Measurements from ENCODE around the gene ARHGAP30.

The ARHGAP30 gene

GRCh38 chr1:161081519-161081918, 11.8 kb upstream of the ARHGAP30 start:
- no peaks in the 10 kb centered on the region for H3K27me3 ChIP-seq (ENCODE audit: control insufficient read depth, insufficient read depth, low read length)
- H3K4me3 ChIP-seq (ENCODE audit: low read depth, low read length), result no peak overlapping the region
- no peak overlapping the region for H3K27ac ChIP-seq (ENCODE audit: low read depth, low read length)
- no peaks in the 10 kb centered on the region for H3K36me3 ChIP-seq (ENCODE audit: control insufficient read depth, insufficient read depth, low read length)
- H3K4me1 ChIP-seq (ENCODE audit: control insufficient read depth, insufficient read depth, low read length), result 0 out of 2 replicates have a peak, but pooled peaks cover 4% of the 10 kb centered on the region
- no peak overlapping the region for H3K9ac ChIP-seq (ENCODE audit: low read depth, low read length)
- no peaks in the 10 kb centered on the region for H3K9me3 ChIP-seq (ENCODE audit: control insufficient read depth, insufficient read depth, low read length)

- no peak overlapping the region for H3K27ac ChIP-seq (ENCODE audit: low read depth, low read length)
- no peaks in the 10 kb centered on the region for H3K9me3 ChIP-seq (ENCODE audit: control insufficient read depth, insufficient read depth, low read length)
- no peaks in the 10 kb centered on the region for H3K36me3 ChIP-seq (ENCODE audit: control insufficient read depth, insufficient read depth, low read length)
- H3K4me3 ChIP-seq (ENCODE audit: low read depth, low read length), result no peak overlapping the region
- 0 out of 2 replicates have a peak, but pooled peaks cover 4% of the 10 kb centered on the region for H3K4me1 ChIP-seq (ENCODE audit: control insufficient read depth, insufficient read depth, low read length)
- H3K9ac ChIP-seq (ENCODE audit: low read depth, low read length), result no peak overlapping the region
- H3K27me3 ChIP-seq (ENCODE audit: control insufficient read depth, insufficient read depth, low read length), result no peaks in the 10 kb centered on the region
Measured at GRCh38 chr1:161080441-161081405, 11.0 kb upstream of the ARHGAP30 start.

- Histone ChIP-seq H3K4me3 (ENCODE audit: low read depth, low read length) (no peak overlapping the region), H3K9me3 (ENCODE audit: control insufficient read depth, insufficient read depth, low read length) (no peaks in the 10 kb centered on the region), H3K27me3 (ENCODE audit: control insufficient read depth, insufficient read depth, low read length) (no peaks in the 10 kb centered on the region), H3K36me3 (ENCODE audit: control insufficient read depth, insufficient read depth, low read length) (no peaks in the 10 kb centered on the region), H3K4me1 (ENCODE audit: control insufficient read depth, insufficient read depth, low read length) (0 out of 2 replicates have a peak, but pooled peaks cover 4% of the 10 kb centered on the region), H3K9ac (ENCODE audit: low read depth, low read length) (no peak overlapping the region), H3K27ac (ENCODE audit: low read depth, low read length) (no peak overlapping the region)
Measured at GRCh38 chr1:161079436-161080110, 9.9 kb upstream of the ARHGAP30 start.

- H3K9ac ChIP-seq (ENCODE audit: low read depth, low read length), result no peak overlapping the region
- H3K36me3 ChIP-seq (ENCODE audit: control insufficient read depth, insufficient read depth, low read length), result no peaks in the 10 kb centered on the region
- H3K4me3 ChIP-seq (ENCODE audit: low read depth, low read length), result no peak overlapping the region
- H3K9me3 ChIP-seq (ENCODE audit: control insufficient read depth, insufficient read depth, low read length), result no peaks in the 10 kb centered on the region
- no peak overlapping the region for H3K27ac ChIP-seq (ENCODE audit: low read depth, low read length)
- no peaks in the 10 kb centered on the region for H3K27me3 ChIP-seq (ENCODE audit: control insufficient read depth, insufficient read depth, low read length)
- H3K4me1 ChIP-seq (ENCODE audit: control insufficient read depth, insufficient read depth, low read length), result no peaks in the 10 kb centered on the region
Measured at GRCh38 chr1:161077426-161077825, 7.7 kb upstream of the ARHGAP30 start.

- no peaks in the 10 kb centered on the region for H3K36me3 ChIP-seq (ENCODE audit: control insufficient read depth, insufficient read depth, low read length)
- H3K9me3 ChIP-seq (ENCODE audit: control insufficient read depth, insufficient read depth, low read length), result no peaks in the 10 kb centered on the region
- no peak overlapping the region for H3K27ac ChIP-seq (ENCODE audit: low read depth, low read length)
- no peak overlapping the region for H3K4me3 ChIP-seq (ENCODE audit: low read depth, low read length)
- no peaks in the 10 kb centered on the region for H3K4me1 ChIP-seq (ENCODE audit: control insufficient read depth, insufficient read depth, low read length)
- no peak overlapping the region for H3K9ac ChIP-seq (ENCODE audit: low read depth, low read length)
- no peaks in the 10 kb centered on the region for H3K27me3 ChIP-seq (ENCODE audit: control insufficient read depth, insufficient read depth, low read length)
Measured at GRCh38 chr1:161076410-161076809, 6.7 kb upstream of the ARHGAP30 start.

DNA sequence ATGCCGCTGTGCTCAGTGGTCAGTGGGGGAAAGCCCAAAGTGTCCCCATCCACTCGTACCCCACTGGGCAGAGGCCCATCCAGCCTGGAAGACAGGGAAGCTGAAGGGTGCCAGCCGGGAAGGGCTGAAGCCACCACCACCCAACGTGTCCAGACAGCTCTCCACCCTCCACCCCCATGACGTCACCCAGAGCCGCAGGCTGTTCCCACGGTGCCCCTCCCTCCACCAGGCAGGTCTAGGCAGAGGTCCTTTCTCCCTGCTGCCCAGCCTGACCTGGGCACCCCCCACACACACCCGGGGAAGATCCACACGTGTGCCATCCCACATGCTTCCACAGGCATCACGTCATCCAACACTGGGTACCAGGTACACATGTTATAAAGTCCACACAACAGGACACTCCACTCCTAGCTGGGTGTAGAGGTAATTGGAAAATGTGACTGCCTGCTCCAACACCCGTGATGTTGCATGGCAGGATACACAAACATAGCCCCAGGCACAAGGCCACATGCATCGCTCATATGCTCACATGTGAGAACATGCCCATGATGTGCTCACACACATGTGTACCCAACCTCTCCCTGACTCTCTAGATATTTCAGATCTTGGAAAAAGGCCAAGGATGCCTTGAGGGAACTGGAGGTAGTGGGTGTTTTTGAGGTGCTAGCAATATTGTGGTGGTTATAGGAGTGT, 5.1 kb upstream of the ARHGAP30 start:
- H3K4me1 ChIP-seq (ENCODE audit: control insufficient read depth, insufficient read depth, low read length), result no peaks in the 10 kb centered on the region
- no peaks in the 10 kb centered on the region for H3K9me3 ChIP-seq (ENCODE audit: control insufficient read depth, insufficient read depth, low read length)
- no peaks in the 10 kb centered on the region for H3K27me3 ChIP-seq (ENCODE audit: control insufficient read depth, insufficient read depth, low read length)
- no peak overlapping the region for H3K27ac ChIP-seq (ENCODE audit: low read depth, low read length)
- H3K36me3 ChIP-seq (ENCODE audit: control insufficient read depth, insufficient read depth, low read length), result no peaks in the 10 kb centered on the region
- no peak overlapping the region for H3K9ac ChIP-seq (ENCODE audit: low read depth, low read length)
- H3K4me3 ChIP-seq (ENCODE audit: low read depth, low read length), result no peak overlapping the region

GRCh38 chr1:161073474-161074121, 3.9 kb upstream of the ARHGAP30 start:
- Histone ChIP-seq H3K27me3 (ENCODE audit: control insufficient read depth, insufficient read depth, low read length) (no peaks in the 10 kb centered on the region), H3K4me1 (ENCODE audit: control insufficient read depth, insufficient read depth, low read length) (no peaks in the 10 kb centered on the region), H3K4me3 (ENCODE audit: low read depth, low read length) (no peak overlapping the region), H3K36me3 (ENCODE audit: control insufficient read depth, insufficient read depth, low read length) (no peaks in the 10 kb centered on the region), H3K27ac (ENCODE audit: low read depth, low read length) (no peak overlapping the region), H3K9ac (ENCODE audit: low read depth, low read length) (no peak overlapping the region), H3K9me3 (ENCODE audit: control insufficient read depth, insufficient read depth, low read length) (no peaks in the 10 kb centered on the region)

DNA sequence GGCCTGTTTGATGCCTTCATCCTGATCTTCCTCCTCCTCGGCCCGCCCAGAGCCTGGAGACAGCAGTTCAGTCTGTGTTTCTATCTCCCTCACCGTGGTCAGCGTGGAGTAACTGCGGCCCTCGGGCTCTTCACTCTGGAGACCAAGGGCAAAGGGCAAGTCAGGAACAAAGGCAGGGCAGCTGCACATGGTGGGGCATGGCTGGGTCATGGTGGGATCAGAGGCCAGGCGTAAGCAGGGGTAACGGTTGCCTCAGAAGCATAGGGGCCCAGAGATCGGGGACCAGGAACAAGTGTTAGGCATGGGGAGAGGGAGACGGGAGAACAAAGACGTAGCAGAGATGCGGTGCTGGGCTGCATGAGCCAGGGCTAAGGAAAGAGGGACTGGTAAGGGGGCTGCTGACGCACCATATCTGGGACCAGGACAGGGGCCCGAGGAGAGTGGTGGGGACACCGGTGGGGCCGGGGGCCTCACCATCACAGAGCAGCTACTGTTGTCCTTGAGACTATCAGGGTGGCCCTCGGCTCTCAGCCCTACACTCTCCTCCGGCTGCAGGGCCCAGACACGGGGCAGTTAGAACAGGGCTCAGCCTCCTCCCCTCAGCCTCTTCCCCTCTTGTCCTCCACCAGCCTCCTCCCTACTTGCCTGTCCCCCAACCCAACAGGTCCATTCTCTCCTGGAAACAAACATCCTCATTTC, 3.2 kb upstream of the ARHGAP30 start:
- H3K27me3 ChIP-seq (ENCODE audit: control insufficient read depth, insufficient read depth, low read length), result no peaks in the 10 kb centered on the region
- H3K27ac ChIP-seq (ENCODE audit: low read depth, low read length), result no peak overlapping the region
- no peaks in the 10 kb centered on the region for H3K36me3 ChIP-seq (ENCODE audit: control insufficient read depth, insufficient read depth, low read length)
- no peaks in the 10 kb centered on the region for H3K9me3 ChIP-seq (ENCODE audit: control insufficient read depth, insufficient read depth, low read length)
- no peaks in the 10 kb centered on the region for H3K4me1 ChIP-seq (ENCODE audit: control insufficient read depth, insufficient read depth, low read length)
- H3K9ac ChIP-seq (ENCODE audit: low read depth, low read length), result no peak overlapping the region
- H3K4me3 ChIP-seq (ENCODE audit: low read depth, low read length), result no peak overlapping the region

- H3K4me1 ChIP-seq (ENCODE audit: control insufficient read depth, insufficient read depth, low read length), result no peaks in the 10 kb centered on the region
- H3K36me3 ChIP-seq (ENCODE audit: control insufficient read depth, insufficient read depth, low read length), result no peaks in the 10 kb centered on the region
- no peaks in the 10 kb centered on the region for H3K9me3 ChIP-seq (ENCODE audit: control insufficient read depth, insufficient read depth, low read length)
- no peaks in the 10 kb centered on the region for H3K27me3 ChIP-seq (ENCODE audit: control insufficient read depth, insufficient read depth, low read length)
- no peak overlapping the region for H3K27ac ChIP-seq (ENCODE audit: low read depth, low read length)
- H3K9ac ChIP-seq (ENCODE audit: low read depth, low read length), result no peak overlapping the region
- H3K4me3 ChIP-seq (ENCODE audit: low read depth, low read length), result no peak overlapping the region
Measured at GRCh38 chr1:161071886-161072371, 2.2 kb upstream of the ARHGAP30 start.

- Histone ChIP-seq H3K27ac (ENCODE audit: low read depth, low read length) (no peak overlapping the region), H3K9ac (ENCODE audit: low read depth, low read length) (no peak overlapping the region)
Measured at GRCh38 chr1:161070761-161071160, 1.1 kb upstream of the ARHGAP30 start.

More at GRCh38 chr1:161070761-161071160, 1.1 kb upstream of the ARHGAP30 start:
- no peaks in the 10 kb centered on the region for H3K36me3 ChIP-seq (ENCODE audit: control insufficient read depth, insufficient read depth, low read length)
- H3K4me3 ChIP-seq (ENCODE audit: low read depth, low read length), result no peak overlapping the region
- H3K27me3 ChIP-seq (ENCODE audit: control insufficient read depth, insufficient read depth, low read length), result no peaks in the 10 kb centered on the region
- no peaks in the 10 kb centered on the region for H3K9me3 ChIP-seq (ENCODE audit: control insufficient read depth, insufficient read depth, low read length)
- H3K4me1 ChIP-seq (ENCODE audit: control insufficient read depth, insufficient read depth, low read length), result no peaks in the 10 kb centered on the region
